ENCODE measurements around the gene CENPP. TPM values are rescaled to one million over a fixed set of nuclear protein-coding genes. Genes with fewer than 3 reads are reported as not detected.

CENPP gene
- total RNA-seq, 1 donor from 2014 or later = 4.5 TPM

- TF ChIP-seq CTCF (IDR thresholded peaks at IDR 0.05; ENCODE audit: unreplicated experiment) = no peak
- no peak for DNase-seq (ENCODE audit: low spot score)
- Mint-ChIP-seq H3K9me3 (ENCODE audit: unreplicated experiment) (no peaks in the 10 kb centered on the region), H3K27ac (ENCODE audit: unreplicated experiment) (no peak overlapping the region), H3K36me3 (ENCODE audit: low read depth, unreplicated experiment) (peaks cover 10% of the 10 kb centered on the region), H3K27me3 (ENCODE audit: unreplicated experiment) (peaks cover 7% of the 10 kb centered on the region), H3K4me3 (ENCODE audit: unreplicated experiment) (no peak overlapping the region), H3K4me1 (ENCODE audit: unreplicated experiment) (no peaks in the 10 kb centered on the region)
These were observed 274.2 kb downstream of the CENPP start for GRCh38 chr9:92599938-92600461.

GRCh38 chr9:92600462-92601261 is 274.9 kb downstream of the CENPP start:
- no peak for DNase-seq (ENCODE audit: low spot score)
- Mint-ChIP-seq H3K4me3 (ENCODE audit: unreplicated experiment) (no peak overlapping the region), H3K27ac (ENCODE audit: unreplicated experiment) (no peak overlapping the region), H3K27me3 (ENCODE audit: unreplicated experiment) (peaks cover 7% of the 10 kb centered on the region), H3K4me1 (ENCODE audit: unreplicated experiment) (no peaks in the 10 kb centered on the region), H3K36me3 (ENCODE audit: low read depth, unreplicated experiment) (peaks cover 10% of the 10 kb centered on the region), H3K9me3 (ENCODE audit: unreplicated experiment) (no peaks in the 10 kb centered on the region)
- TF ChIP-seq CTCF (IDR thresholded peaks at IDR 0.05; ENCODE audit: unreplicated experiment) = no peak

- peaks cover 10% of the 10 kb centered on the region for H3K36me3 Mint-ChIP-seq (ENCODE audit: low read depth, unreplicated experiment)
- no peak overlapping the region for H3K4me3 Mint-ChIP-seq (ENCODE audit: unreplicated experiment)
- no peak overlapping the region for H3K27ac Mint-ChIP-seq (ENCODE audit: unreplicated experiment)
- H3K27me3 Mint-ChIP-seq (ENCODE audit: unreplicated experiment) = peaks cover 7% of the 10 kb centered on the region
- no peaks in the 10 kb centered on the region for H3K9me3 Mint-ChIP-seq (ENCODE audit: unreplicated experiment)
- no peak for DNase-seq (ENCODE audit: low spot score)
- no peak for TF ChIP-seq CTCF (IDR thresholded peaks at IDR 0.05; ENCODE audit: unreplicated experiment)
- H3K4me1 Mint-ChIP-seq (ENCODE audit: unreplicated experiment) = no peaks in the 10 kb centered on the region
These were observed 275.7 kb downstream of the CENPP start for GRCh38 chr9:92601451-92601850.

GRCh38 chr9:92602413-92602812 is 276.7 kb downstream of the CENPP start:
- TF ChIP-seq CTCF (IDR thresholded peaks at IDR 0.05; ENCODE audit: unreplicated experiment) = no peak
- peaks cover 7% of the 10 kb centered on the region for H3K27me3 Mint-ChIP-seq (ENCODE audit: unreplicated experiment)
- no peak overlapping the region for H3K27ac Mint-ChIP-seq (ENCODE audit: unreplicated experiment)
- DNase-seq (ENCODE audit: low spot score) = no peak
- no peaks in the 10 kb centered on the region for H3K9me3 Mint-ChIP-seq (ENCODE audit: unreplicated experiment)
- no peak overlapping the region for H3K4me3 Mint-ChIP-seq (ENCODE audit: unreplicated experiment)
- peaks cover under 1% of the 10 kb centered on the region for H3K4me1 Mint-ChIP-seq (ENCODE audit: unreplicated experiment)
- peaks cover 10% of the 10 kb centered on the region for H3K36me3 Mint-ChIP-seq (ENCODE audit: low read depth, unreplicated experiment)

- DNase-seq (ENCODE audit: low spot score) = no peak
- H3K4me3 Mint-ChIP-seq (ENCODE audit: unreplicated experiment) = peak overlapping the region; percentile 15
- no peaks in the 10 kb centered on the region for H3K9me3 Mint-ChIP-seq (ENCODE audit: unreplicated experiment)
- peaks cover 7% of the 10 kb centered on the region for H3K27me3 Mint-ChIP-seq (ENCODE audit: unreplicated experiment)
- peaks cover 10% of the 10 kb centered on the region for H3K36me3 Mint-ChIP-seq (ENCODE audit: low read depth, unreplicated experiment)
- TF ChIP-seq CTCF (IDR thresholded peaks at IDR 0.05; ENCODE audit: unreplicated experiment) = no peak
- H3K4me1 Mint-ChIP-seq (ENCODE audit: unreplicated experiment) = peaks cover 8% of the 10 kb centered on the region
- no peak overlapping the region for H3K27ac Mint-ChIP-seq (ENCODE audit: unreplicated experiment)
These were observed 277.3 kb downstream of the CENPP start for GRCh38 chr9:92603100-92603499.

Measured in endothelial cell (in vitro differentiated cells).